ENCODE results near the gene CUX1.

DNA sequence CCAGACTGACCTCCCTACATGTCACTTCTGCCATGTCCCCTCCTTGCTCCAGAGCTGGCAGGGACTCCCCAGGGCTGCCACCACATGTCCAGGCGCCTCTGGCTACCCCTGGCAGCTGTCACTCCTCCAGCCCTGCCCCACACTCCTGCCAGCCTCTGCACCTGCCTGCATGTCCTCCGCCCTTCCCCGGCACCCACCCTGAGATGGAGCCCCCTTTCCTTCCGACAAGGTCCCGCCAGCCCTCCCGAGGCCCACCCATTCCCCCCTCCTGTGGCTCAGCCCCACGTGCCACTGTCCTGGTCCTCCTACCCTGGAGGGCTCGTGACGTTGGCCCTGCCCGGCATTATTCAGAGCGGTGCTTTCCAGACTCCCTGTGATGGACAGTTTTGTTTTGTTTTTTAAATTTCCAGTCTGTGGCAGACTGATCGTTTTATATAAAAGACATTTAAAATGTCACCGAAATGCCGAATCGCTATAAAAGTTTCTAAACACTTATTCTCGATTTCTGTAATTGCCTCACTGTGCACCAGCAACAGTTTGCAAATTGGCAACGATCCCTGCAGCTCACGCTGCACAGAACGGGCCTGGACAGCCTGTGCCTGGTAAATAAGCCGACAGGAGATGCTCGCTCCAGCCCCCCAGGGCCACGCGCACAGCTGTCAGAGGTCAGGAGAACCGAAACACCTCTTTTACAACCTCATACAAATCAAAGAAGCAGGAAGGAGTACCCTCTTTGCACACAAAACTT lies 358.2 kb downstream of the CUX1 start:
- TF ChIP-seq, protein P1, sequence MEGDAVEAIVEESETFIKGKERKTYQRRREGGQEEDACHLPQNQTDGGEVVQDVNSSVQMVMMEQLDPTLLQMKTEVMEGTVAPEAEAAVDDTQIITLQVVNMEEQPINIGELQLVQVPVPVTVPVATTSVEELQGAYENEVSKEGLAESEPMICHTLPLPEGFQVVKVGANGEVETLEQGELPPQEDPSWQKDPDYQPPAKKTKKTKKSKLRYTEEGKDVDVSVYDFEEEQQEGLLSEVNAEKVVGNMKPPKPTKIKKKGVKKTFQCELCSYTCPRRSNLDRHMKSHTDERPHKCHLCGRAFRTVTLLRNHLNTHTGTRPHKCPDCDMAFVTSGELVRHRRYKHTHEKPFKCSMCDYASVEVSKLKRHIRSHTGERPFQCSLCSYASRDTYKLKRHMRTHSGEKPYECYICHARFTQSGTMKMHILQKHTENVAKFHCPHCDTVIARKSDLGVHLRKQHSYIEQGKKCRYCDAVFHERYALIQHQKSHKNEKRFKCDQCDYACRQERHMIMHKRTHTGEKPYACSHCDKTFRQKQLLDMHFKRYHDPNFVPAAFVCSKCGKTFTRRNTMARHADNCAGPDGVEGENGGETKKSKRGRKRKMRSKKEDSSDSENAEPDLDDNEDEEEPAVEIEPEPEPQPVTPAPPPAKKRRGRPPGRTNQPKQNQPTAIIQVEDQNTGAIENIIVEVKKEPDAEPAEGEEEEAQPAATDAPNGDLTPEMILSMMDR (IDR thresholded peaks at IDR 0.05), result no peak
- TF ChIP-seq EZH2 (IDR thresholded peaks at IDR 0.05), result no peak

Measured in neural progenitor cell (in vitro differentiated cells).